ENCODE measurements around the gene SGSM1.
A peak's percentile ranks its signal among the peaks of the same experiment; 100 is the strongest.

Gene SGSM1, protein sequence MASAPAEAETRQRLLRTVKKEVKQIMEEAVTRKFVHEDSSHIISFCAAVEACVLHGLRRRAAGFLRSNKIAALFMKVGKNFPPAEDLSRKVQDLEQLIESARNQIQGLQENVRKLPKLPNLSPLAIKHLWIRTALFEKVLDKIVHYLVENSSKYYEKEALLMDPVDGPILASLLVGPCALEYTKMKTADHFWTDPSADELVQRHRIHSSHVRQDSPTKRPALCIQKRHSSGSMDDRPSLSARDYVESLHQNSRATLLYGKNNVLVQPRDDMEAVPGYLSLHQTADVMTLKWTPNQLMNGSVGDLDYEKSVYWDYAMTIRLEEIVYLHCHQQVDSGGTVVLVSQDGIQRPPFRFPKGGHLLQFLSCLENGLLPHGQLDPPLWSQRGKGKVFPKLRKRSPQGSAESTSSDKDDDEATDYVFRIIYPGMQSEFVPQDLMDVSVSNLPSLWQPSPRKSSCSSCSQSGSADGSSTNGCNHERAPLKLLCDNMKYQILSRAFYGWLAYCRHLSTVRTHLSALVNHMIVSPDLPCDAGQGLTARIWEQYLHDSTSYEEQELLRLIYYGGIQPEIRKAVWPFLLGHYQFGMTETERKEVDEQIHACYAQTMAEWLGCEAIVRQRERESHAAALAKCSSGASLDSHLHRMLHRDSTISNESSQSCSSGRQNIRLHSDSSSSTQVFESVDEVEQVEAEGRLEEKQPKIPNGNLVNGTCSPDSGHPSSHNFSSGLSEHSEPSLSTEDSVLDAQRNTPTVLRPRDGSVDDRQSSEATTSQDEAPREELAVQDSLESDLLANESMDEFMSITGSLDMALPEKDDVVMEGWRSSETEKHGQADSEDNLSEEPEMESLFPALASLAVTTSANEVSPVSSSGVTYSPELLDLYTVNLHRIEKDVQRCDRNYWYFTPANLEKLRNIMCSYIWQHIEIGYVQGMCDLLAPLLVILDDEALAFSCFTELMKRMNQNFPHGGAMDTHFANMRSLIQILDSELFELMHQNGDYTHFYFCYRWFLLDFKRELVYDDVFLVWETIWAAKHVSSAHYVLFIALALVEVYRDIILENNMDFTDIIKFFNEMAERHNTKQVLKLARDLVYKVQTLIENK

DNA sequence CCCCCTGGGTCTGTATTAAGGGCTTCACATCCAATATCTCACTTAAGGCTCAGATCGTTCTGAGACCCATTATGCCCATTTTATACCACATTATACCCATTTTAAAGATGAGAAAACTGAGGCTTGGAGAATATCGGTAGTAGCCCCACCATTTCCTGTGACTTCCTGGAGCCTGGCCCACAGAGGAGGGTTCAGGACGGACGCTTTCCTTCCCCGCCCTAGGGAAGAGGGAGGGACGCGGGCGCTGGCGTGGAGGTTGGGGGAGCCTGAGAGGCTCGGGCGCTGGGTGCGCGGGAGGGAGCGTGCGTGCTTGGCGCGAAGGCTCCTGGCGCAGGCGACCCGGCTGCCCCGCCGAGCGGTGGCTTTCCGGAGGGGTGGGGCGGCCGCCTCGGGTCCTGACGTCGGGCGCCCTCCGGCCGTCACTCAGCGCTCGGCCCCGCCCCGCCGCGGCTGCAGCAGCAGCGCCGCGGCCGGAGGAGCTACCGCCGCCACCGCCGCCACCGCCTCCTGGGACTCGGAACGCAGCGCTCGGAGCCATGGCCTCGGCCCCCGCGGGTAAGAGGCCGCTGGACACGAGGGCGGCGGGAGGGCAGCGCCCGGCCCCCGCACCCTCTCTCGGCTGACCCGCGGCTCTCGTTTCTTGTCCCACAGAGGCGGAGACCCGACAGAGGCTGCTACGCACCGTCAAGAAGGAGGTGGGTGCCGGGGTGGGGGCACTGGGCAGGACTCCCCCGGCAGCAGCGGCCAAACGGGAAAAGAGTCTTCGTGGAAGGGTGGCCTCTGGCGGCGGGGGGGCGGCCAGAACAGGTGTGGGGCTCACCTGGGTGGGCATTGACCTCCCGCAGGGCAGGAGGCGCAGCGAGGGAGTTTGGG lies at the start of gene SGSM1:
SGSM1 (plus strand) TSS at position 422 of the 873 bp plus-strand sequence; CDS start at position 537, 115 bp downstream.
- DNase-seq: peak; percentile 77 to 87

GRCh38 chr22:24758164-24758799 lies 47.7 kb upstream of the SGSM1 start:
- DNase-seq: peak; percentile 65 to 72

DNA sequence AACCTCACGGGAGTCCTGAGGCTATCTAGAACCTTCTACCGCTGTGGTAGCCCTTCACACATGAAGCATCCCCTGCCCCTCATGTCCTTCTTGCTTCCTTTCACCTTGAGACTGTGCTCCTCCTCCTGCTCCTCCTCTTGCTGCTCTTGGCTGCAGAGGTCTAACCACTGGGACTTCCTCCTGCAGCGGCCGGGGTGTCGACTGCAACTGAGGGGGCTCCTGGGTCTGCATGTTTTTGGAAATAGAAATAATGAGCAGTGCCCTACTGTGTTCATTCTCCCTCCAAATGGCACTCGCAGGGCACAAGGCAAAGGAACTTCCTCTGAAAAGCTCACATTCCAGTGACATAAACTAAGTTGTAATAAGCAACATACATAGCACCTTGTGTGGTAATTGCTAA lies 46.2 kb upstream of the SGSM1 start:
- no peak for DNase-seq

- DNase-seq: no peak
Observed at GRCh38 chr22:24760708-24761306, 45.2 kb upstream of the SGSM1 start.

DNA sequence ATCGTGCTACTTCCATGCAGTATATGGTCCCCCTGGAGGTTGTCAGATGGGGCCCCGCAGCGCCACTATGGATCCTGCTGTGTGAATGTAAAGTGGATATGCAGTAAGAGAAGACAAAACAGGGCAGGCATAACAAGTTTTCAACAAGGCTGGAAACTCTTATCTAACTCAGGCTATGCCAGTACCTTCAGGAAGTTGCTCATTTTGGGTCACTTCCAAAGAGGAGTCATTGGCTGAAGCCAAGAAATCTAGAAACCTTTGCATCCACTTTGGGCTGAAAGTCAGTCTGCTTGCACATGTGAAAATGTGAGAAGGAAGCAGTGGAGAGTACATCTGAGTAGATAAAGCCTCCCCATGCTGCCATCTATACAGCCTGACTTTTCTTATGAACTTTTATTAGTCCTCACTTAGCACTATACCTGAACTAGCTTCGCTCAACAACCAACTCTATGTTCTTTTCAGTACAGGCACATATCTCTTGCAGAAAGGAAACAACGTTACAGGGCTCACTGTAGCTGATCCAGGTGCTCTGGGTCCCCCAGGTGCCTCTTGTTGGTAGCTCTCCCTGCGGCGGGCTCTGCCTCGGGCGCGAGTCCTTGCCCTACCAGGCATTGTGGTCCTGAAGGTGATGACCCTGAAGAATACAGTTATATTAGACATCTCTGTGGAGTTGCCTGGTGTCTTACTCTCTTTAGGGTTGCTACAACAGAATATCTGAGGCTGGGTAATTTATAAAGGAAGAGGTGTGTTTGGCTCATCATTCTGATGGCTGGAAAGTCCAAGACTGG lies 43.9 kb upstream of the SGSM1 start:
- no peak for DNase-seq

GRCh38 chr22:24763872-24764485 lies 42.0 kb upstream of the SGSM1 start:
- no peak for DNase-seq

DNA sequence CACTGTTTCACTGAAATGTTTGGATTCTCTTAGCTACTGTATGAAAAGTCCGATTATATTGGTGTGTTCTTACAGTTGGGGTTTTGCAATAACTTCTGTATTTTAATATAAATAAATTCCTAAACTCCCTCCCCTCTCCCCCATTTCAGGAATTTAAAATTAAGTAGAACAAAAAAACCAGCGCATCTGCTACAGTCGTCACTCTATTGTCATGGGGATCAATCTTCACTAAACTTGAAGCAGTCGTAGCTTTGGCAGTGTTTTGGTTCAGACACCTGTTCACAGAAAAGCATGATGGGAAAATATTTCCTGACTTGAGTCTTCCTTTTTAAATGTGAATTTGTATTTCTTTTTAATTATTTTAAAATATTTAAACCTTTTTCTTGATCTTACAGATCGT lies 40.8 kb upstream of the SGSM1 start:
- no peak for DNase-seq

- peak; percentile 34 to 37 for DNase-seq
Observed at GRCh38 chr22:24768537-24769374, 37.3 kb upstream of the SGSM1 start.

GRCh38 chr22:24772493-24773220 lies 33.4 kb upstream of the SGSM1 start:
- DNase-seq: no peak

- DNase-seq: no peak
Observed at GRCh38 chr22:24775769-24776492, 30.1 kb upstream of the SGSM1 start.

- no peak for DNase-seq
Observed at GRCh38 chr22:24776525-24776924, 29.5 kb upstream of the SGSM1 start.

DNA sequence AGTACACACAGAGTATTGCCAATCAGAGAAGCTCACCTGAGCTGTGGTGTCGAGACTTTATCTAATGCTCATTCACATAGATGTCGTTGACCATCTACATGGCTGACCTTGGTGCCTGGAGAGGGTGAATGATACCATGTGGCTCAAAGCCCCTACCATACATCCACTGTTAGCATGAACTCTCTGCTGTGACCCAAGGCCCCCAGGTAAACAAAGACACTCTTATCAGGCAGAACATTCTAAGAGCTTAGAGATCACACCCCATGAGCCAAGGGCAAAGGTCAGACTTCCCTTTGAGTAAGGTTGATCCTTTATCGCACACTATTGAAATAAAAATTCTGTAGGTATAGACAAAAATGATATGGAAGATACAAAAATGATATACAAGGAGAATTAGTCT lies 16.5 kb upstream of the SGSM1 start:
- no peak for DNase-seq

DNA sequence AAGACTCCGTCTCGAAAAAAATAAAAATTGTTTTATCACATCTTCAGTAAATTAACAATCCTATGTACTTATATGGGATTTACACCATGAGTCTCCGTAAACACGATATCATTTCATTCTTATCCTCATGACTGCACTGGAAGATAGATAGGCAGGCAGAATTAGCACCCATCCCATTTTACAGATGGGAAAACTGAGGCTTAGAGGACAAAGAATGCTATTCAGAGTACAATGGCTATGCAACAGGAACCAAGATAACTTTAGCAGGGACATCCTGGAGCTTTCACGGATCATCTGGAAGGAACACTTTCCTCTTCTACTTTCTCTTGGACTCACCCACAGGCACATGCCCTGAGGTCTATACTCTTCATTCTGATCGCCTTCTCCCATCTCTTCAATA lies 14.6 kb upstream of the SGSM1 start:
- DNase-seq: no peak

- no peak for DNase-seq
Observed at GRCh38 chr22:24796056-24796455, 10.0 kb upstream of the SGSM1 start.

- DNase-seq: no peak
Observed at GRCh38 chr22:24796860-24797259, 9.2 kb upstream of the SGSM1 start.

GRCh38 chr22:24801901-24802465 lies 4.0 kb upstream of the SGSM1 start:
- peak in 1 of 2 experiments; percentile 50 for DNase-seq

GRCh38 chr22:24803064-24803542 lies 2.9 kb upstream of the SGSM1 start:
- DNase-seq: peak; percentile 72 to 74

Data from activated T-cell treated with anti-CD3 and anti-CD28 coated beads, Interleukin-2, amount 50 U/mL, for 48 hours (primary cell).